ENCODE results near the gene CEP164.
"Not testable (repeated sequence)": the region's sequence is repeated elsewhere in the genome, so short reads cannot be mapped to it uniquely, and the experiment has no call there.

The CEP164 gene

DNA sequence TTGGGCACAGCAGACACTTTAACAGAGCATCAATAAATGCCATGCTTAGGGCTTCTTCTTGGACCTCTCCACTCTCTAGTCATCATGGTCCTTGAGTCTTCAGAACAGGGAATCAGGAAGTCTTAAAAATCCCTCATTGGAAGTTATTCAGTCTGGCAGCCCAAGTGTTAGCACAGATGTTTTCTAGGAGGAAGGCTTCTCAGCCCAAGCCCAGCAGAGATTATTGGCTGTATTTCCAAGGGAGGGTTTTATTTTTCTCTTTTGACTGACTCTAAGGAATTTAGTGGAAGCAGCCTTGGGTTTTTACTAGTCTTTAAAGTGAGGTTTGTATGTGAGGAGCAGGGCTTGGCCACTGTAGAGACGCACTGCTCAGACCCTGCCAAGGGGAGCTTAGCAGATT, 41.9 kb downstream of the CEP164 start:
- no peak for DNase-seq

DNA sequence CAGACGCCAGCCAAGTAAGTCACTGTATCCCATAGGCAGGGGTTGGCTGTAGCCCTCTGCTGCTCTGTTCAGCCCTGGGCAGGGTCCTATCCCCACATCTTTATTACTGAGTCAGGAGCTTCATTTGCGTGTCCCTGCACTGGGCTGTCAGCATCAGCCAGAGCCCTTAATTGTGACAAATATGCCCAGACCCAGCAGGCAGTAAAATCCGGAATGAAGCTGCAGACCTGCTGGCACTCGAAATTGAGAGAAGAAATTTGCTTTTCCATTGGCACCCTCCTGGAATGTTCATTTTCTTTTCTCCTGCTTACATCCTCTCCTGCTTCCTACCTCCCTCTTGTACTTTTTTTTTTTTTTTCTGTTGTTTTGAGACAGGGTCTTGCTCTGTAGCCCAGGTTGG, 43.8 kb downstream of the CEP164 start:
- DNase-seq: no peak

DNA sequence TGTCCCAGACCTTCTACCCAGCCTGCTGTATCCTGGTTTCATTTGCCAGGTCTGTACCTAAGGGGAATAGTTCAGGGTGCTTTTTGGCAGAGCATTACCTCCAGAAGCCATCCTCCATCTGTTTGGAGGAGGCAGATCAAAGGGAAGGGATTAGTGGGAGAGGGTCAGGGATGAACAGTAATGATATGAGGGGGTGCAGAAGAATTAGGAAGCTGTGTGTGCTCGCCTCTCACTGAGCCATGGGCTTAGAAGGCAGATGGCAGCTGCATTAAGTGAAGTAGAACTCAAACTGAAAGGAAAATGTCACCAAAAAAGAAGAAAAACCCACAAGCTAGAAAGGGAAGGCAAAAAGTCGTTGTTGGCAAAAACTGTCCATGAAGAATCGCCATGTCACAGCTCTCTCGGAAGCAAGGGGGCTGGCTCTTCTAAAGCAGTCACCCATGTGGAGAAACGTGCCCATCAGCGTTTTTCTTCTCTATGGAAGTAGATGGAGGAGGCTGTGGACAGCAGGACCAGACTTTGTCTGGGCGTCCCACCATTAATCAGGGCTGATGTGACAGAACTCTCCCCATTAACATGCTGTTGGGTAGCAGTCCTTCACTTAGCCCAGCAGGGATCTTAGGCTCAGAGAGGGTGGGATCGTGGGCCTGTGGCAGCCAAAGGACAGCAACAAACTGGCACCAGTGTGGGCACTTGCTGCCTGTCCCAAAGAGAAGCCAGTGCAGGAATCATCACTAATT, 46.8 kb downstream of the CEP164 start:
- no peak for DNase-seq

DNA sequence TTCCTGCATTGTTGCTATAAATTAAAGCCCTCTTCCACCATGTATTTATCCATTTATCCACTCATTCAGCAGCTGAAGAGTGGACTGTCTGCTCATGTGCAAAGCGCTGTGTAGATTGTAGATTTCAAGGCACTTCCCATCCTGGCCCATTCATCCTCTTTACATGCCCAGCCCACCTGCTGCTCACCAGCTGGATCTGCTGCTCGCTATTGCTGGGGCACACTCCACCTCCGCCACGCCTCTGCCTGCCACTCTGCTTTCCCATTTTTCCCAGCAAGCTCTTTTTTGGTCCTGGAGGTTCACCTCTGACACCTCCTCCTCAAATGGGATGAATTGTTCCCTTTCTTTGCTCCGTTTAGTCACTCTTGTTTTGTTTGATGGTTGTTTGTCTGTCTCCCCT, 48.3 kb downstream of the CEP164 start:
- DNase-seq: no peak

DNA sequence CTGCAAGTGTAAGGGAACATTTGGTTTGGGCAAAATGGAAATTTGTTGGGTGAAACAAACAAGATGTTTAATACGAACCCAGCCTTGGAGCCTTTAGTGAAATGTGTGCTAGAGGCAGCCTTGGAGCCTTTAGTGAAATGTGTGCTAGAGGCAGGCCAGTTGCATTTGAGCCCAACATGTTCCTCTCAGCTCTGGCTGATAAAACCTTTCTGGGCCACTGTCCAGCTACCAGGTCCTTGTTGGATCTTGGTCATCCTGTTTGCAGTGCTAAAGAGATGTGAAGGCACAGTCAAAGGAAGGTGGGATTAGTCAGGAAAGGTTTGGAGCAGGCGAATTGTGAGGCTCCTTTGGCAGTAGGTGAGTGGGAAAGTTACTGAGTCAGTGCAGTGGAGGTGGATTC, 48.9 kb downstream of the CEP164 start:
- no peak for DNase-seq

DNA sequence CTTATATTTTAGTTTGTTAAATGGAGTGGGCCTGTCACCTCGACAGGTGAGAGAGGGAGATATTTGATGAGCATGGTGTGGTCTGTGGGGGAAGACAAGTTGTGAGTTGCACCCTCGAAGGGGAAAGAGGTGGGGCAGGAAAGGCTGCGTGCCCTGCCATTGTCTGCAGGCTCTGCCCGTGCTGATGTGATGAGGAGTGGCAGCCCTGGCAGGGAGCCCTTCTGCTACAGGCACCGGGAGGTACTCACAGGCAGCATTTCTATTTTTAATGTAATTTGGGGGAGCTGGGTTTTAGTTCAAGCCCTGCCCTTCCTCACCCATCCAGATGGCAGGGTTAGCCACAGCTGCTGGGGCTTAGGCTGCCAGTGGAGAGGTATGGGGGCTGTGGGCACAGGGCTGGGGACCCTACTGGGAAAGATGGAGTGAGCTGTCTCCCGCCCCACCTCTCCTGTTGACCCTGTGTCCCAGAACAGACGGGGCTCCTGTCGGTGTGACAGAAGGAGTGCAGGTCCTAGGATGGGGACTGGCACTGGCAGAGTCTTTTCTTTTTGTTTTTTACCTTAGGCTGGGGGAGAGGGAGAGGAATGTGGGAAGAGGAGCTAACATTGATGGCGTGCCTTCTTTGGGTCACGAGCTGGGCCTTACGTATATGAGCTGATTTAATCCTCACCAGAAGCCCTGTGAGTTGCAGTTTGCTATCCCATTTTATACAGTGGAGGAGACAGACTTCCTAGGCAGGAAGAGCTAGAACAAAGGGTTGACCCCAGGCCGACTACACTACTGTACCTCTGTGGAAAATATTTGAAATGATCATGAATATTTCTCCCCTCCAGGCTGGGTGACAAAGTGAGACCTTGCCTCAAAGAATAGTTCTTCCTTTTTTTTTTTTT, 51.6 kb downstream of the CEP164 start:
- no peak for DNase-seq

DNA sequence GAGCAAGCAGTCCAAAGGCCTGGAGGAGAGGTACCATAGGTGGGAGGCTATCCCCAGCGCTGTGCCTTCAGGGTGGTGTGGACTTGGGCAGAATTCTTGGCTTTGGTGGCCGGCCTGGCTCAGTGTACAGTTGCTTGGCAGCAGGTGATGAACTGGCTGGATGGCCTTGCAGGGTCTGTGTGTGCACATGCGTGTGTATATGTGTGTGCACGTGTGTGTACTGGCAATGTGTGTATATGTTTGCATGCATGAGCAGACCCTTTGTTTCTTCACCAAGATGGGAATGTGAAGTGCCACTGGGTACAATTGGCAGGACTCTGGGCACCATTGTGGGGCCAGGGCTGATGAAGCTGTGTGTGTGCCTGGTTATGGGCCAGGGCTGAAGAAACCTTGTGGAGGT, 53.0 kb downstream of the CEP164 start:
- DNase-seq: no peak

DNA sequence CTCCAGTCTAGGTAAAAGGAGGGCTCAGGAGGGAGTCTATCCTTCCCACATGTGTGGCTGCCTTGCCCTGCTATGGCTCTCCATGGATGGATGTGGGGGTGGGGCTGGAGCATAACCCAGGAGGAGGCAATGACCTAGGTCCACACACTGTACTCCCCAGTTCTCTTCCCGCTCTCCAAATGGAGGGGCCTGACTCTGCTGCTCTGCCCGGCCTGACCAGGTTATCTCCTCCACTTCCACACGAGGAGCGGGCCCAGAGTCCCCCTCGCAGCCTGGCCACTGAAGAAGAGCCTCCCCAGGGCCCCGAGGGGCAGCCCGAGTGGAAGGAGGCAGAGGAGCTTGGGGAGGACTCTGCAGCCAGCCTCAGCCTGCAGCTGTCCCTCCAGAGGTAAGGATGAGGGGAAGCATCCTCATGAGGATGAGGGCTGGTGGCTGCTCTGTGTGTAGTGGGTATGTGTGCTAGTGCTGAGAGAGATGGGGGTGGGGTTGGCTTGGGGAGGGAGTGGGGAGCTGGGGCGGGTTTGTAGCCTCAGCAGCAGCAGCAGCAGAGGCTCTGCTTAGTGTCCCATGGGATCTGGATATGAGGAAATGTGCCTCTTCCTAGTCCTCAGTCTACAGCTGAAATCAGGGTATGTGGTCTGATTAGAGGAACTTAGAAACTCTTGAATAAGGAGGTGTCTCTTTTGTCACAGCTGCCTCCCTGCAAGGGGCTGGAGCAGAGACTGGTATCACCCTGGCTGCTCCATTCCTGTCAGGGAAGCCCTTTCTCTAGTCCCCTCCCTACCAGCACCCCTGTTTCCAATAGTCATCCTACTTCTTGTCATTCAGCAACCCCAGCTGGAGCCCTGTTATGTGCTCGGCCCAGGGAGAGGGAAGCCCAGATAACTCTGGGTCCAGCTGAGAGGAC, 54.1 kb downstream of the CEP164 start:
- no peak for DNase-seq

DNA sequence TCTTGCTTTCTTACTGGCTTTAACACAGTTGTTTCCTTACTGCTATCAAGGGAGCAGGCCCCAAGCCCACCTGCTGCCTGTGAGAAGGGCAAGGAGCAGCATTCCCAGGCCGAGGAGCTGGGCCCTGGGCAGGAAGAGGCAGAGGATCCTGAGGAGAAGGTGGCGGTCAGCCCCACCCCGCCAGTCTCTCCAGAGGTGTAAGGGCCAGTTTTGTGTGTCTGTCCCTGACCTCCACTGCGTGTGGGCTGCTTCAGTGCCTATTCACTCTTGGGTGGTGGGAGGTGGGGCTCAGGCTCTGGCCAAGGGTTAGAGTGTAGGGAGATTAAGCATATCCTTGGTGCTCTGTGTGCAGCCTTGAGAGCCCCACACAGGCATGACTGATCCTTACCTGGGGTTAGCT, 55.1 kb downstream of the CEP164 start:
- no peak for DNase-seq

DNA sequence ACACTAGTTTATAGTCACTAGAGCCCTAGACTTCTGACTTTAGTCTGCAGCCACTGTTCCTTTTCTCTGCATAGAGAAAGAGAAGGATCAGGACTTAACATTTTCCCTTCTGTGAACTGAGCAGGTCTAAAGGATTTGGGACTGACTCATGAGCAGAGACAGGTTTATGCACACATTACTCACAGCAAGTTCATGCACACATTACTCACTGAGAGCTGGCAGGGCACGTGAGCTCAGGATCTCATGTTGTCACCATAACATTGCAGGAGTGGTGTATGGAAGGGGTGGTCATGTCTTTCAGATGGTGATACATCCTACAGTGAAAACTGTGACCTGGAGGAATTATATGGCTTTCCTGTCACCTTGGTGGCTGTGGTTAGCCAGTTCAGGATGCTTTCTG, 56.4 kb downstream of the CEP164 start:
- DNase-seq: no peak

DNA sequence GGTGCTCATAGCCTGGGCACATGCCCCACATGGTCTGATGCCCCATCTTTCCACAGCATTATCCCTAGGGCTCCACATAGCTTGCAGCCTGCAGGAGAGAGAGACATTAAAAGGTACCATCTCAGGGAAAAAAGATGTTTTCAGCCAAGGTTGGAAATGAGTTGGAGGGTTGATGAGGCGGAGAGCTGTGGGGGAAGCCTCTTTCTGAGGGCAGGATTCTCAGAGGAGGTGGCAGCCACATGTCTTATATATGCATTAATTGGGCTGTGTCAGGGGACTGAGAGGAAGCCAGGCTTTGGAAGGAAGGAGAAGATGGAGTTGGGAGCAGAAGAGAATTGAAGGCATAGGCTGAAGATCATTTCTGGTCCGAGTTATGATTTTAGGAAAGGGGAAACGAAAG, 57.8 kb downstream of the CEP164 start:
- DNase-seq: no peak

DNA sequence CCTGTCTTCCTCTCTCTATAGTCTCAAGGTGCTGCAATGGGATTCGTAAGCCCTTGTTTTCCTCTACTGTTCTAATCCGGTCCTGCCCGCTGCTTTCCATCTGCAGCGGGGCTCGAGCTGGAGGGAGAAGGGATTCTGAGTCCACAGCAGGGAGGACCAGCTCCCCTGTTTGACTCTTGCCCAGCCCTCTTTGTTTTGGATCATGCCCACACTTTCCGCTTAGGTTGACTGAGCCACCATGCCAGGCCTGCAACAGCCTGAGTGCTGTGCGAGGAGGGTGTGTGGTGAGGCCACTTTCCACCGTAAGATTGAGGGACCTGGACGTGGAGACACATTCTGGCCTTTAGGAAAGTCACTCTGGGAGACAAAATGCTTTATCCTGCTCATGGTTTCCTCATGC, 58.3 kb downstream of the CEP164 start:
- no peak for DNase-seq

DNA sequence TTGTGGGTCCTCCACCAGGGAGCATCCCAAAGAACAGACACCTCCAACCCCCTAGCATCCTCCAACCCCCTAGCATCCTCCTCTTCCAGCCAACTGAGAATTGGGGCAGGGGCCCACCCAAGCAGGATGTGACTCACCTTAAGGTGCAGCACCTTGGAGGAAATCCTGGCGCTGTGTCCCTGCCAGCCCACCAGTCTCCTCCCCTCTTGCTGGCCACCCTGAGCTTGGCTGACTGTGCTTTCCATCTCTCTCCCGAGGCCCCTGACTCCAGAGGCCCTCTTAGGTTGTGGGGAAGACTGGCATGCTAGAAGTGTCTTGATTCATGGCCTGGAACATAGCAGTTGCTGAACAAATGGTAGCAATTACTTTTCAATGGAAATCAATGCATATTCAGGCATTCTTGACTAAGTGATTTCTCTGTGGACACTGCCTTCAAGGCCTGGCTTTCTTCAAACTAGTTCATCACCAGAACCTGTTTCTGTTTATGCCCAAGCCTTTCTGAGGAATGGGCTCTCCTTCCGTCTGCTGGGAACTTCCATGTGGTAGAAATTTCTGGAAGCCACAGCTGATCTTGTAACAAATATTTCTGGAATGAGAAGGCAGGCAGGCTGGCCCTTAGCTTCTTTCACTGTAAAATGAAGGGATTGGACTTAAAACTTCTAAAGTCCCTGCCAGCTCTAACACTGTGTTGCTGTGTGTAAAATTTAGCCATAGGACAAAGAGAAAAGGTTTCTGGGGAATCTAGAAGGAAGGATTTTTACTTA, 60.5 kb downstream of the CEP164 start:
- DNase-seq: no peak

DNA sequence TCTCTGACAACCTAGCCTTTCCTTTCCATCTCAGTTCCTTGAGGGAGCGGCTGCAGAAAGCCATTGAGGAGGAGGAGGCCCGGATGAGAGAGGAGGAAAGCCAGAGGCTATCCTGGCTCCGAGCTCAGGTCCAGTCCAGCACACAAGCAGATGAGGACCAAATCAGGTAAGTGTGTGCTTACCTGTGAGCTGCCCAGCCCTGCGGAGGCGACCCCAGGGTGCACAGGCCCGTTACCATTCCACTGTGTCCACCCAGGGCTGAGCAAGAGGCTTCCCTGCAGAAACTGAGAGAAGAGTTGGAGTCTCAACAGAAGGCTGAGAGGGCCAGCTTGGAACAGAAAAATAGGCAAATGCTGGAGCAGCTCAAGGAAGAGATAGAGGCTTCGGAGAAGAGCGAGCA, 63.1 kb downstream of the CEP164 start:
- no peak for DNase-seq

DNA sequence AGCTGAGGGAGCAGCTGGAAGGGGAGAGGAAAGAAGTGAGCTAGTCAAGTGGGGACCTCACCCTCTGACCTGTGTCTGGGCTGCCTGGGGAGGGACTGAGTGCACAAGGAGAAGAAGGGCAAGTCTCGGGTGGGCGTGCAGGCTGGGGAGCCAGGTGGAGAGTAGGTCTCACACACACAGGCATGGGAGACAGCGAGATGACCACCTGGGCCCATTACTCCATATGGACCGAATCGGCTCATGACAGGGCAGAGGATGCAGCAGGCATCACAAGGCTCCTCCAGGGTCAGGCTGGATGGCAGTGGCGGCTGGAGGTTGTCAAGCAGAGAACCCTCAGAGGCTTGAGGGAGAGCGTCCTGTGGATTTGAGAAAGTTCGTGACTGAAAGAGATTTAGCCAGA, 63.5 kb downstream of the CEP164 start:
- no peak for DNase-seq

DNA sequence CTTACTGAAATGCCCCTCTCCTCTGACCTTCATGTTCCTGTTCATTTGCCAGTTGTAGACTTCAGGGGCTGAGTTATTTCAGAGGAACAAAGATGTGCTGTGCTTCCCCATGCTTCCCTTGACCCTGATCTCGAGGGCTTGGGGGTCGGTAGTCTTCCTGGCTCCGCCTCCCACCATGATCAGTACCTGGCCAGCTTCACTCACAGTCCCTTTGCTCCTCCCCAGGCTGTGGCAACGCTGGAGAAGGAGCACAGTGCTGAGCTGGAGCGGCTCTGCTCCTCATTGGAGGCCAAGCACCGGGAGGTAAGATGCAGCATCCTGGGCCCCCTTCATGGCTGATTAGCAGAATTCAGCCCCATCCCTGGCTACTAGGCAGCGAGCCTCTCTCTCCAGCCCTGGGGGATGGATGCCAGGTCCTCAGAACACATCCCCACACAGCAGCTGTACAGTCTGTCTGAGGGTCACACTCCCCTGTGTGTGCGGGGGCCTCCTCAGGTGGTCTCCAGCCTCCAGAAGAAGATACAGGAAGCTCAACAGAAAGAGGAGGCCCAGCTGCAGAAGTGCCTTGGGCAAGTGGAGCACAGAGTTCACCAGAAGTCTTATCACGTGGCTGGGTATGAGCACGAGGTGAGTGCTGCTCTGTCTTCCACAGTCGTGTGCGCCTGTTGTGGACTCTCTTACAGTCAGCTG, 64.5 kb downstream of the CEP164 start:
- no peak for DNase-seq

DNA sequence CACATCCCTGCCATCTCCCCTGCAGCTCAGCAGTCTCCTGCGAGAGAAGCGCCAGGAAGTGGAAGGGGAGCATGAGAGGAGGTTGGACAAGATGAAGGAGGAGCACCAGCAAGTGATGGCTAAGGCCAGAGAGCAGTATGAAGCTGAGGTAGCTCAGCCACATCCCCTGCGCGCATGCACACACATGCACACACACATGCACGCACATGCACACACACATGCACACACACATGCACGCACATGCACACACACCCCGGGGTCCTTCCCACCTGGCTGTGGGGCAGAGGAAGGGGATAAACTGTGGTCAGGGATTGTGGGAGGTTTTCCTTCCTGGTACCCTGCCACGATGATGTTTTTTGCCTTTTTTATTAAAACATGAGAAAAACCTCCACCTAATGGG, 65.3 kb downstream of the CEP164 start:
- no peak for DNase-seq

DNA sequence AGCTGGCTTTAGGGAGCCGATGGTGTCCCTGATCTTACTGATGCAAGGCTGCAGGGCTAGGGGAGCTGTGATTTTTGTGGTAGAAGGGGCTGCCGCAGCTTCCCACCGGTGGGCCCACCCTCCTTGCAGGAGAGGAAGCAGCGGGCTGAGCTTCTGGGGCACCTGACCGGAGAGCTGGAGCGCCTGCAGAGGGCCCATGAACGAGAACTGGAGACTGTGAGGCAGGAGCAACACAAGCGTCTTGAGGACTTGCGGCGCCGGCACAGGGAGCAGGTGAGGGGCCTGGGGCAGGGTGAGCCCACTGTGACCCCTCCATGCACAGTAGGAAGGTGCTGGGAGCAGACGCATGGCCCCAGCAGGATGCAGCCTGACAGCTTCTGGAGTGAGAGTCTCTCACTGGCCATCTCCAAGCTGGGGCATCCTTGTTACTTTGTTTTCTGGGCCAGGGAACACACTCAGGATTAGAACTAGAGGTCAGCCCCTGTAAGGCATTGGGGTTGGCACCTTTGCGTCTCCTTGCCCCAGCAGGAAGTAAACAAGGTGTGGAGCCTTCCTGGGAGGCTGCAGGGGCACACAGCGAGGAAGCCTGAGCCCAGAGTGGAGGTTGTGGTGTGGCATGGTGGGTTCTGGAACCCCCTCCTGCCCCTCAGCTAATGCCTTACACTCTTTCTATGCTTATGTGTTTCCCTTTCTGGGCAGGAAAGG, 66.7 kb downstream of the CEP164 start:
- no peak for DNase-seq

DNA sequence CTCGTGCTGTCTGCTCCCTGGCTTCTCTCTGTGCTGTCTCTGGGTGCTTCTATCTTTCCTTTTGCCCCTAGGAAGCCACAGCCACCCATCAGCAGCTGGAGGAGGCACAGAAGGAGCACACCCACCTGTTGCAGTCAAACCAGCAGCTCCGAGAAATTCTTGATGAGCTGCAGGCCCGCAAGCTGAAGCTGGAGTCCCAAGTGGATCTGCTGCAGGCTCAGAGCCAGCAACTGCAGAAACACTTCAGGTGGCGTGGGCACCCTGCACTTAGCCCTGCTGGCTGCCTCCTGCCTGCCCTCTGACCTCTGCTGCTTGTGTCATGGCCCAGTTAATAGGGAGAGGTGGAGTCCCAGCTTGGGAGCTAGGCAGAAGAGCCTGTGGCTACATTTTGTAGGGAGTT, 67.8 kb downstream of the CEP164 start:
- no peak for DNase-seq

DNA sequence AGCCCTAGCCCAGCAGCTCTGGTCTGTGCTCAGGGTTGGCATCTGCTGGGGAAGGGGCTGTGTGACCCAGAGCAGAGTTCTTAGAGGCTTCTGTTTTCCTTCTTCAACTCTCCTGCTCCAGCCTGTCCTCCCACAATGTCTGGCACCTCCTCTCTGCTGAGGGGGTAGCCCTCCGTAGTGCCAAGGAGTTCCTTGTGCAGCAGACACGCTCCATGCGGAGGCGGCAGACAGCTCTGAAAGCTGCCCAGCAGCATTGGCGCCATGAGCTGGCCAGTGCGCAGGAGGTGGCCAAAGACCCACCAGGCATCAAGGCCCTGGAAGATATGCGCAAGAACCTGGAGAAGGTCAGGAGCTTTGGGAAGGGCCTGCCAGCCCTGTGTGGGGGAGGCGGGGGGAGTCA, 69.3 kb downstream of the CEP164 start:
- no peak for DNase-seq

DNA sequence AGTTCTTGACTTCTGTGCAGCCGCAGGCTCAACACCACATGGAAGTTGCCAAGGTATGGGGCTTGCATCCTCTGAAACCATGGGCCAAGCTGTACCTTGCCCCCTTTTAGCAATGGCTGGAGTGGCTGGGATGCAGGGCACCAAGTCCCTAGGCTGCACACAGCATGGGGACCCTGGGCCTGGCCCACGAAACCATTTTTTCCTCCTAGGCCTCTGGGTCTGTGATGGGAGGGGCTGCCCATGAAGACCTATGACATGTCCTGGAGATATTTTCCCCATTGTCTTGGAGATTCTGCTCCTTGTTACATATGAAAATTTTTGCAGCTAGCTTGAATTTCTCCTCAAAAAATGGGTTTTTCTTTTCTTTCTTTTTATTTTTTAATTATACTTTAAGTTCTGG, 71.0 kb downstream of the CEP164 start:
- not testable (repeated sequence) for DNase-seq

All from activated CD4-positive, alpha-beta T cell treated with anti-CD3 and anti-CD28 coated beads, Interleukin-2, amount 50 U/mL, for 16 hours (primary cell).